ENCODE measurements around the gene PCED1B.

PCED1B gene

DNA sequence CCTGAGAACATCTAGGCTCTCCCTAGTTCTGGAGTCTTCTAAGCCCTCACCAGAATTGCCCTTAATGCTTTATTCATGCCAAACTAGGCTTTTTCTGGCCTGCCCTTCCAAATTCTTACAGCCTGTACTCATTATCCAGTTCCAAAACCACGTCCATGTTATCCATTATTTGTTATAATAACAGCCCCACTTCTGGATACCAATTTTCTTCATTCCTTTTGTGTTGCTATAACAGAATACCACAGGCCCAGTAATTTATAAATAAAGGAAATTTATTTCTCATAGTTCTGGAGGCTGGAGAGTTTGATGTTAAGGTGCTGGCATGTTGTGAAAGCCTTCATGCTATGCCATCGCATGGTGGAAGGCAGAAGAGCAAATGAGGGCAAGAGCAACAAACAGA is 68.3 kb downstream of the PCED1B start:
- DNase-seq (ENCODE audit: extremely low read depth, insufficient read length) = no peak
- TF ChIP-seq, protein P1, sequence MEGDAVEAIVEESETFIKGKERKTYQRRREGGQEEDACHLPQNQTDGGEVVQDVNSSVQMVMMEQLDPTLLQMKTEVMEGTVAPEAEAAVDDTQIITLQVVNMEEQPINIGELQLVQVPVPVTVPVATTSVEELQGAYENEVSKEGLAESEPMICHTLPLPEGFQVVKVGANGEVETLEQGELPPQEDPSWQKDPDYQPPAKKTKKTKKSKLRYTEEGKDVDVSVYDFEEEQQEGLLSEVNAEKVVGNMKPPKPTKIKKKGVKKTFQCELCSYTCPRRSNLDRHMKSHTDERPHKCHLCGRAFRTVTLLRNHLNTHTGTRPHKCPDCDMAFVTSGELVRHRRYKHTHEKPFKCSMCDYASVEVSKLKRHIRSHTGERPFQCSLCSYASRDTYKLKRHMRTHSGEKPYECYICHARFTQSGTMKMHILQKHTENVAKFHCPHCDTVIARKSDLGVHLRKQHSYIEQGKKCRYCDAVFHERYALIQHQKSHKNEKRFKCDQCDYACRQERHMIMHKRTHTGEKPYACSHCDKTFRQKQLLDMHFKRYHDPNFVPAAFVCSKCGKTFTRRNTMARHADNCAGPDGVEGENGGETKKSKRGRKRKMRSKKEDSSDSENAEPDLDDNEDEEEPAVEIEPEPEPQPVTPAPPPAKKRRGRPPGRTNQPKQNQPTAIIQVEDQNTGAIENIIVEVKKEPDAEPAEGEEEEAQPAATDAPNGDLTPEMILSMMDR (IDR thresholded peaks at IDR 0.05; ENCODE audit: insufficient read depth, low read length, poor library complexity, severe bottlenecking) = no peak
- Histone ChIP-seq H3K27me3 (replicated peaks; ENCODE audit: control insufficient read depth, insufficient read depth, low read length) (no peaks in the 10 kb centered on the region), H3K36me3 (ENCODE audit: control insufficient read depth, insufficient read depth, low read length) (no peaks in the 10 kb centered on the region), H3K4me3 (replicated peaks; ENCODE audit: low read depth, low read length) (no peak overlapping the region)

DNA sequence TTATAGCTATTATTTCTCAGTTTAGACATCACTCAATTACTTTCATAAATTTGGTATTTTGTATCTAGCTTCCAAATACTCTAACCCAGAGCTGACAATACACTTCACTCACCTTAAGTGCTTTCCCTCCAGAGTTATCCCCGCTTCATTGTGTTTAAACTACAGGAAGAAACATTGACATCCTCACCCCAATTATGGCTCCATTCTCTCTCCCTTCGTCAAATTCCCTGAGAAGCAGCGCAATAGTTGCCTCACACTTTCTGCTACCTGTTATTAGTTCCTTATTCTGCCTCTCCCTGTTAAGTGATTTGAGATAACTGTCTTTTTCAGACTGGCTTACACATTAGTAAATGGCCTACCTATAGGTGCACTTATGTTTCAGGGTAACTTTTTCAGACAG is 69.7 kb downstream of the PCED1B start:
- no peaks in the 10 kb centered on the region for H3K36me3 ChIP-seq (ENCODE audit: control insufficient read depth, insufficient read depth, low read length)
- TF ChIP-seq, protein P1 (IDR thresholded peaks at IDR 0.05; ENCODE audit: insufficient read depth, low read length, poor library complexity, severe bottlenecking) = no peak
- no peak for DNase-seq (ENCODE audit: extremely low read depth, insufficient read length)
- H3K4me3 ChIP-seq (replicated peaks; ENCODE audit: low read depth, low read length) = no peak overlapping the region
- H3K27me3 ChIP-seq (replicated peaks; ENCODE audit: control insufficient read depth, insufficient read depth, low read length) = no peaks in the 10 kb centered on the region

DNA sequence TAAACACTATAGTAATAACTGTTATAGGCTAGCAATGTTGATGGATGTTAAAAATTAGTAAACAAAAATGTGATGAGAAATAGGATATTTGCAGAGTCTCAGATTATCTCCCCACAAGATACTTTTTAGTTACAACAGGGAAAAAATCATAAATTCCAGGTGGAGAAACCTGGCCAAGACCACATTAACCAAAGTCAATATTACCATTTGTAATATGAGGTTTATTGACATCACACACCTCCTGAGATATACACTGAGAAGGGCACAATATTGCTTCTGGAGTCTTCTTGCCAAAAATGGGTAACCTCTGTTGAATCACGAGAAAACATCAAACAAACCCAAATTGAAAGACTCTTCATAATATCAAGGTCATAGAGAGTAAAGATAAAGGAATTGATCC is 72.7 kb downstream of the PCED1B start:
- H3K27me3 ChIP-seq (replicated peaks; ENCODE audit: control insufficient read depth, insufficient read depth, low read length) = no peaks in the 10 kb centered on the region
- no peaks in the 10 kb centered on the region for H3K36me3 ChIP-seq (ENCODE audit: control insufficient read depth, insufficient read depth, low read length)
- H3K4me3 ChIP-seq (replicated peaks; ENCODE audit: low read depth, low read length) = no peak overlapping the region

DNA sequence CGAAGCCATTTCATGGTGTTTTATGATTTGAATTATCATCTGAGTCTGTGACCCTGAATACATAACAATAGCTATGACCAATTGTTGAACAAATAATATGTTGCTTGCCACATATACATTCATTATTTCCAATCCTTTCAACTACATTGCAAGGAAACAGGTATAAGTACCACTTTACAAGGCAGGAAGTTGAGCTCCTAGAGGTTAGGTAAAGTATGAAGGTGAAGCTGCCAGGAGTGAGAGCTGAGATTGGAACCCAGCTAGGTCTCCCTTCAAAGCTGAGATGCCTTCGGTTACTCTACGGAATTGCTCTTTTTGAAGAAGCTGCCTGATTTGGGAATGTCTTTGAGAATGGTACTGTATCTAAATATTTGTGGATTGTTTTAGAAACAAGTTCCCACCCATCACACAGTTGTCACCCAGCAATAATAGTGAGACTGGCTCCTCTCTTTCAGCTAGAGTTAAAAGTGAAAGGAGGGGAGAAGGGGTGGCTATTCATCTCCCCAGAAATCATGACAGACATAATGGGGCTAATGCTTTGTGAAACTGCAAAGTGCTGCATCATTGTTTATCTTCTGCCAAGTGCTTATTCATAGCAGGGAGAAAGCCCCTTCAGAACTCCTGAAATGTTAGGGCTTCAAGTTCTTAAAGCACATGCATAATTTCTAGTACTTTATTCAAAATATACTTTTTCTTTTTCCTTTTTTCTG is 76.2 kb downstream of the PCED1B start:
- no peaks in the 10 kb centered on the region for H3K27me3 ChIP-seq (replicated peaks; ENCODE audit: control insufficient read depth, insufficient read depth, low read length)
- no peaks in the 10 kb centered on the region for H3K36me3 ChIP-seq (ENCODE audit: control insufficient read depth, insufficient read depth, low read length)
- H3K4me3 ChIP-seq (replicated peaks; ENCODE audit: low read depth, low read length) = no peak overlapping the region
- TF ChIP-seq, protein P1 (IDR thresholded peaks at IDR 0.05; ENCODE audit: insufficient read depth, low read length, poor library complexity, severe bottlenecking) = no peak
- DNase-seq (ENCODE audit: extremely low read depth, insufficient read length) = no peak

More for the DNA sequence above, 72.7 kb downstream of the PCED1B start:
- no peak for DNase-seq (ENCODE audit: extremely low read depth, insufficient read length)
- TF ChIP-seq, protein P1 (IDR thresholded peaks at IDR 0.05; ENCODE audit: insufficient read depth, low read length, poor library complexity, severe bottlenecking) = no peak

DNA sequence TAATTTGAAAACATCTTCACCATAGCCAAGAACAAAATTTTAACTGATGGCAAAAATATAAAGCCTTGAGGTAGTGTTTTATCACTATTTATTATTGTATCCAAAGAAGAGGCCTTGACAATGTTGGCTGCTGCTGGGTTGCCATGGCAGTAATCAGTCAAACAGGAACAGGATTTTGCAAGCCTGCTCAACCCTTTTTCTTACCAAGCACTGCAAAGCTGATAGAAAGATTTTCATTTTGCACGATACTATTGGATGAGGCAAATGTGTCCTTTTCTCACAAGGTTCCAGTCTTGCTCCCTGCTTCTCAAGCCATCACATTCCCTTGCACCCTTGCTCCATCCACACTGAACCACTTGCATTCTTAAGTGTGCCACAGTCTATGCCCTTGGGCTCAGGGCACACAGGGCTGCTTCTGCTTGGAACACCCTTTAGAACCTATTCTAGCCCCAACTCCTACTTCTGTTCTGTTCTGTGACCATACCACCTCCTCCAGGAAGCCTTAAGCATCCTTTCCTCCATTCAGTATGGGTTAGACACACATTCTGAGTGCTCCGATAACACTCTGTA is 76.8 kb downstream of the PCED1B start:
- Histone ChIP-seq H3K4me3 (replicated peaks; ENCODE audit: low read depth, low read length) (no peak overlapping the region), H3K27me3 (replicated peaks; ENCODE audit: control insufficient read depth, insufficient read depth, low read length) (no peaks in the 10 kb centered on the region), H3K36me3 (ENCODE audit: control insufficient read depth, insufficient read depth, low read length) (no peaks in the 10 kb centered on the region)
- DNase-seq (ENCODE audit: extremely low read depth, insufficient read length) = no peak
- TF ChIP-seq, protein P1 (IDR thresholded peaks at IDR 0.05; ENCODE audit: insufficient read depth, low read length, poor library complexity, severe bottlenecking) = no peak

Data from GM06990 (cell line).